ENCODE data around the gene UCP2.

The UCP2 gene

GRCh38 chr11:73982595-73982989 is at the start of gene UCP2:
TSS of gene UCP2 (minus strand) at chr11:73982843. CDS start at chr11:73978378, 4,465 bp downstream.
- TF ChIP-seq CTCF (conservative IDR thresholded peaks at IDR 0.05): no peak

GRCh38 chr11:74030723-74031676 is 48.4 kb upstream of the UCP2 start:
- TF ChIP-seq CTCF (conservative IDR thresholded peaks at IDR 0.05): no peak

More at GRCh38 chr11:73982595-73982989, at the start of gene UCP2:
- peak within 1 kb of the TSS; percentile 75 for H3K27ac ChIP-seq

GRCh38 chr11:74025467-74026166 is 43.0 kb upstream of the UCP2 start:
- no peak overlapping the region for H3K27ac ChIP-seq
- no peak for TF ChIP-seq CTCF (conservative IDR thresholded peaks at IDR 0.05)

More at GRCh38 chr11:74030723-74031676, 48.4 kb upstream of the UCP2 start:
- H3K27ac ChIP-seq: no peak overlapping the region

- no peak for TF ChIP-seq CTCF (conservative IDR thresholded peaks at IDR 0.05)
- H3K27ac ChIP-seq: no peak overlapping the region
Observed at GRCh38 chr11:74024261-74025029, 41.8 kb upstream of the UCP2 start.

- H3K27ac ChIP-seq: no peak overlapping the region
- no peak for TF ChIP-seq CTCF (conservative IDR thresholded peaks at IDR 0.05)
Observed at GRCh38 chr11:74023276-74023675, 40.6 kb upstream of the UCP2 start.

GRCh38 chr11:74022546-74022945 is 39.9 kb upstream of the UCP2 start:
- no peak for TF ChIP-seq CTCF (conservative IDR thresholded peaks at IDR 0.05)
- no peak overlapping the region for H3K27ac ChIP-seq
